Hematopoietic multipotent progenitor cell treated with erythropoietin and hydrocortisone succinate and interleukin-3 and kit ligand, for 6 days (in vitro differentiated cells): Measurements from ENCODE around the gene FCHSD2.
"Not testable (repeated sequence)": the region's sequence is repeated elsewhere in the genome, so short reads cannot be mapped to it uniquely, and the experiment has no call there.

Experiments
- DNase-seq: peaks from one replicate; pipeline ENCODE4 v3.0.0-alpha.2; 2015

FCHSD2 gene

DNA sequence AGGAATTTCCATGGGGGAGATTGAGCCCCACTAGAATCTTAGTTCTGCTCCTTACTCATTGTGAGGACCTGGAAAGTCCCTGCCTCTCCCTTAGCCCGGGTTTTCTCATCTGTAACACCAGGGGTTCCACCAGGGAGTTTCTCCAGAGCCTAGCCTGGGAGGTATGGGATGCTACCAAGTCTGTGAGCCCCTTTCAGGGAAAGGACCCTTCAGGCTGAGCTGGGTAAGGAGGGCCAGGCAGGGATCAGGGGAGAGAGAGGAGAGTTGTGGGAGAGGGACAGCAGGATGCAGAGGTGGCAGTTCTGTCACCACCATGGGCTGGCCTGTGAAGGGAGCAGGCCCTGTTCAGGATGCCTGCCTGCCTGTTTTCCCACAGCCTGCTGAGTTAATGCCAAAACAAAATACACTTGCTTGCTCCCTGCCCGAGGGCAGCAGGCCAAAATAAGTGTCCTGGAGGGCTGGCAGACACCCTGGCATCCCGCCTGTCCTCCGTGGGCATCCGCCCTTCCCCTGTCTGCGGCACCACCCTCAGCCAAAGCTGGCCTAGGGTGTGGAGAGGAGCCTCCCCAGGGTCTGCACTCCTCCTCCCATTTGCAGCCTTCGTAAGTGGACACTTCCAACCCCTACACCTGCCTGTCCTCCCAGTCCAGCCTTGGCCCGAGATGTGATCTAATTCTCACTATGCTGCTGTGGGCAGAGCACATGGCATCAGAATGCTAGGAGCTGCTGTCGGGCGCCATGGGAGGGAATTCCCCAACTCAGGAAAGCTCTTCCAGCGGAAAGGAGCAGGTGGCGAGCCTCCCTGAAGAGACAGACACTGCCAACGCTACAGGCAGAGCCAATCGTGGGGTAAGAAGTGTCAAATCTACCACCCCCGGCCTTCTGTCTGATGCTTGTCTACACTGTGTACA lies 5.9 kb upstream of the FCHSD2 start:
- peak; percentile 32 for DNase-seq

DNA sequence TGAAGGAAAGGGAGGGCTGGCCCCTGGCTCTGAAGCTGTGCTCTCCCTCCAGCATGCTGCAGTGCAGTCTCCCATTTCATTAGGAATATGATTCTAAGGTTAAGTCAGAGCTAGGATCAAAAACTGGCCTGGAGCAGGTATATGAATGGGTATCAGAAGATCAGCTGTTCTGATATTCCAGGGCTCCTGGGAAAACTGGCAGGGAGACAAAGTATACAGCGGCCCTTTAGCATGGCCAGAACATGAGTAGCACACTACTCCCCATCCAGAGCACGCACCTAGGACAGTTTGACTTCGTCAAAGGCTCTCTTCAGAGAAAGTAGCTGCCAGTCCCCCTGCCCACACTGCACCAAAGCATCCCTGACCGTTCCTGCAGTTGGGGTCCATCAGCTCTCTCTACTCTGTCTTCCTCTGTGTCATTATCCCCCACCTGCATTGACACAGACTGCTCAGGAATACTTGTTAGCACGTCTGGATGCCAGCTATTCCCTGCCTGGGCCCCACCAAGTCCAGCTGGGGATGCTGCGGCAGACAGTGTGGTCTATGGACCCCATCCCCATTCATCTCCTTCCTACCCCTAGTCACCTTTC lies 4.0 kb upstream of the FCHSD2 start:
- DNase-seq: no peak

DNA sequence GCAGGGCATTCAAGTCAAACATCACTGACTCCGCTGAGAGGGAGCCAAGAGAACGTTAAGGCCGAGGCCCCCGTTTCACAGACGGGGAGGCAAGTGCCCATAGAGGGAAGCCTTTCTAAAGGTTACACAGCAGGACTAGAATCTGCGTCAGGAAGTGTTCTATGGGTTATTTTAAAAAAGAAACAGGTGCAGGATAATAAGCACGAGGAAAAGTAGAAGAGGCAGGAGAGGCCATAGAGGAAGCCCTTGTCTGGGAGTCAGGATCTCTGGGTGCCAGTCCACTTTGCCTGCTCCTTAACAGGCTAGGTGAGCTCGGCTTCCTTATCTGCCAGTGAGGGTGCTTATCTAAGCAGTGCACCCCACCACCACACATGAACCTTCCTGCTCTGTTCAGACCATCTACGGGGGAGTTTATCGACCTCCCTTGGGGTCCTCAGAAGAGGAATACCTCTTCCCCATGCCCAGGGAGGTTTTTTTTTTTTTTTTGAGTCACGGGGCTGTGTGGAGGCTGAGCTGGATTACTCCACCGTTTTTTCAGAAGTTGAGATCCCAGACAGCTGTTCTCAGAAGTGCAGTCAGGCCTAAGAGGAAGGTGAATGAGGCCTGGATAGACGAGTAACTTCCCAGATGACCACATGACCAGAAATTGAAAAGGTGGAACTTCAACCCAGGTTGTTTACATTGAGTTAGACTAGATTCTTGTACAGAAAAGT lies 1.2 kb upstream of the FCHSD2 start:
- DNase-seq: peak; percentile 78

DNA sequence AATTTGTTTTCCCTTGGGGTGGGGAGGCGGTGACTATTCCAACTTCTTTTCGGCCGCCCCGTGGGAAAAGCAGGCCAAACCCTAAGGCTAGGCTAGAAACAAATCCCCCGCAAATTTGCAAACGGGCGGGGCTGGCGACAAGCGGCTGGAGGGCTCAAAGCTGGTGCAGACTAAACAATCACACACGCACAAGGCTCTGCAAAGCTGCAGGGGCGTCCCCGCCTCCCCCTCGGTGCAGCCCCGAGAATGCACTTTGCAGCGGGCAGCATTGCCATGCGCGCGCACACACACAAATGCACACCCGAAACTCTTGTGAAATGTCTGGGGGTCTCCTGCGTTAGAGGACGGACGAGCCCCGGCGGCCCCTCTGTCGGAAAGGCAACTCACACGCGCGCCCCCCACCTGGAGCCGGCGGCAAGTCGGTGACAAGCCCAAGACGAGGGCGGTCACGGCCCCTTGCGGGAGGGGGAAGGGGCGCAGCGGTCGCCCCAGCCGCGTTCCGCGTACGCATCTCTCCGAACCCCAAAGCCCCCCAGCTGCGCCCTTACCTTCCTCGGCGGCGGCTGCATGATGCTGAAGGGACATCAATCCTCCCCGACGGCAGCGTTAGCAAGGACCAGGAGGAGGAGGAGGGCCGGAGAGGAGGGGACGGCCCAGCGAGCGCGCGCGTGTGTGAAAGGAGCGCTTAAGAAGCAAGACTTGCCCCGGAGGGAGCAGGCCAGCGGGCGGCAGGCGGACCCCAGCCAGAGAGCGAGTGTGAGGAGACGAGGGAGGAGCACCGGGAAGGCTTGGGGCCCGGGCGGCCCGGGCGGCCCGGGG lies 600 bp downstream of the FCHSD2 start:
- DNase-seq: peak; percentile 76

DNA sequence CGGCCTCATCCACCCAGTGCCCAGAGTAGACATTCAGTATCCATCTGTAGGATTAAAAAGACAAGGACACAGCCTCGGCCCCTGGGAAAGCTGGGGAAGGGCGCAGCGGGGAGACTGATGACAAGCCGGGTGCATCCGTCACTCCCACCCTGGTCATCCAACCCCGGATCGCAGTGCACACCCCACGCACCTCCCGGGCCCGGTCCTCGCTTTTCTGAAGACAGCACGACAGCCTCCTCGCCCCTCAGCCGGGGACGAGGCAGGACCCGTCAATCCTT lies 1.1 kb downstream of the FCHSD2 start:
- peak; percentile 48 for DNase-seq

DNA sequence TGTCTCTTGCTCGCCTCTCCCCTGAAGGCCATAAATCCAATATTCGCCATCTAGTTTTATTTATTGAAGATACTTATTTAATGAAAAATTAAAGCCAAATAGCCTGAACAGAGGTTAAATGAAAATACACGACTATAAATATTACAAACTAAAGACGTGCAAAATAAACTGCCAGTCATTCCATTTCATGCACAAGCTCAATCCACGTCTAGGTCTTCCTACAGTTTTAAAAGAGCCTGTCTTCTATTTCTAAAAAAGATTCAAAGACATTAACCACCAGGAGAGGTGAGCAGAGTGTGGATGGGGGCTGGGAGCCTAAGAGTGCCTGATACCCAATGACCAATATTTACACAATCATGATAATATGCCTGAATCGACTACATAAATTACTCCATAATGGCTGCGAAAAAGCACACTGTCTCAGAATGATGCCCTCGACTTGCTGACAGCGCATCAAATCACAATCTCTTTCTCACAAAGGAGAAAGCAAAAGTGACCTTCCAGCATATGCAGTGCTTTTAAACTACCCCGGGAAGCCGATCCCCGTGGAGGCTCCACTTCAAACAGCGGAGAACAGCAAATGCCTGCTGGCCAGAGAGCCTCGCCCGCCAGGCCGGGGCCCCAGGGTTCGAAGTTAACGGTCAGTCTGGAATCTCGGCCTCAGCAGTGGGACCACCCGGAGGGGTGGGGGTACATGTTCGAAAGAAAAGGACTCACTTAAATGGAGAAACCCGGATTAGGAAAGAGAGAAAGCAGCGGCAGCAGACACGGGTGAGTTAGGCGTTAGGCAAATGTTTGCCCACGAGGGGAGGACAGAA lies 1.7 kb downstream of the FCHSD2 start:
- peak; percentile 39 for DNase-seq

DNA sequence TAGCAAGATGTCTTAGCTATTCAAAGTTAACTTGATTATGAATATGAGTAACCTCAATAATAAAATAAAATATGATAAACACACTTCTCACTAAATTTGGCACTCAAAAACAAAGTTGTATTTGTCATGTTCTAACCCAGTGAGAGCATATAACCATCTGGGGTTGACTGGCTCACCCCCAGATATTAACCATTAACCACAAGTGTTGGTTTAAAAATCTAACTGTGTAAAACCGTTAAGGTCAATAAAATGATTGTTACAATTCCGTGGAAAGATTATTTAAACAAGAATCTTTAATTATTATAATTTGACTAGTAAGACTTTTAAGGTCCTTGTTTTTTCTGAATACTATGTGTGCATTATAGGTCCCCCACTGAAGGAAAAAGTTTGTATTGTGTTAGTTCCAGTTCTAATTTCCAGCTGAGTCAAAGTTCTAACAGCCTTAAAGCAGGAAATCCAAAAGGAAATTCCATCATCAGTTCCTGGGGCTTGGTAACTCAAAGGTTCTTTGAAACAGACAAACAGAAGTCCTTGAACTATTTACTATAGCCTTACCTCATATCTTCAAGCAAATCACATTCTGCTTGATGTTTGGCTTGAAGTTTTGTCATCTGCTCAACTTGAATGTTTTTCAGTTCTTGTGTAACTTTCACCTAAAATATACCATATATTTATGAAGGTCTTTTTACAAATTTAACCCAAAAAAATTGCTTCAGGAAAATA lies 2.5 kb downstream of the FCHSD2 start:
- no peak for DNase-seq

DNA sequence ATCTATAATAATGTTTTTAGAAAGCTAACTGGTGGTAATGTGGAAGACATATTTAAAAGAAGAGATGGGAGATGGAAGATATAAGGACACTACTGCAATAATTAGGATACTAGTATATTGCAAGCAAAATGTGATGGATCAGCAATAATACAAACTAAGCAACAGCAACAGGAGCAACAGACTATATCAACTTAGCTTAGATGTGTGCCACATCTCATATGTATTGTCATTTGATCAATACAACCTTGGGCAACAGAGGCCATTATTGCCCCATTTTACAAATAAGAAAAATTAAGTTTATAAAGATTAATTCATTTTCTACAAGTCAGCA lies 4.2 kb downstream of the FCHSD2 start:
- no peak for DNase-seq

DNA sequence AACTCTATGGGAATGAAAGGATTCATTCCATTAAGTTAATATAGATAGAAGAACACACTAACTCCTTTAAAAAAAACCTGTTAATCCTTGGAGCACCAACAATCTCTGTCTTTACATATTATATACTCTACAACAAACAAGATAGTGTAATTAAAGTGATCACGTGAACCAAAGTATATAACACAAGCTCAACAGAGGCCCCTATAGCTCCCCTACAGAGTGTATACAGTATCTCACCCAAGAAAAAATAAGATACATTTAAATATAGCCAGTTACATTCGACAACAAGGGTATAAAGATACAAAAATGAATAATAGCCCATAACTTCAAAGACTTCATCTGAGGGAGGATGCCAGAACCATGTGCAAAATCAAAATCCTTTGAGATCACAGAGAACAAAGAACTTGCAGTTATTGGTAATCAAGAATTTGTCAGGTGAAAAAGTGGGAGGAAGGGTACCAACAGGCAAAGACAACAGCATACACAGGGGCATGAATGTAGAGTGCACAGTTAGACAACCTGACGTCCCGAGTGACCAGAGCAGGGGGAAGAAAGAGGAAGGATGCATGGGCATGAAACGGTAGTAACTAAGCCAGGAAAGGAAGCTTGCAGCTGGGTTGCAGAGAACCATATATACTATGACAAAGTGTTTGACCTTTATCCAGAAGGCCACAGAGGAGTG lies 4.7 kb downstream of the FCHSD2 start:
- DNase-seq: peak; percentile 42

DNA sequence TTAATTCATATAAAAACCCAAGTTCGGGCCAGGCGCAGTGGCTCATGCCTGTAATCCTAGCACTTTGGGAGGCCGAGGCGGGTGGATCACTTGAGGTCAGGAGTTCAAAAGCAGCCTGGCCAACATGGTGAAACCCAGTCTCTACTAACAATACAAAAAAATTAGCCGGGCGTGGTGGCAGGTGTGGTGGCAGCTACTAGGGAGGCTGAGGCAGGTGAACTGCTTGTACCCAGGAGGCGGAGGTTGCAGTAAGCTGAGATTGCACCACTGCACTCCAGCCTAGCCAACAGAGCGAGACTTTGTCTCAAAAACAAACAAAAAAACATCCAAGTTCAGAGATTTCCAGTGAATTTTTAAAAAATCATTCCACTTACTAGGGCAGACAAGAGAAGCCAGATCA lies 5.4 kb downstream of the FCHSD2 start:
- not testable (repeated sequence) for DNase-seq

DNA sequence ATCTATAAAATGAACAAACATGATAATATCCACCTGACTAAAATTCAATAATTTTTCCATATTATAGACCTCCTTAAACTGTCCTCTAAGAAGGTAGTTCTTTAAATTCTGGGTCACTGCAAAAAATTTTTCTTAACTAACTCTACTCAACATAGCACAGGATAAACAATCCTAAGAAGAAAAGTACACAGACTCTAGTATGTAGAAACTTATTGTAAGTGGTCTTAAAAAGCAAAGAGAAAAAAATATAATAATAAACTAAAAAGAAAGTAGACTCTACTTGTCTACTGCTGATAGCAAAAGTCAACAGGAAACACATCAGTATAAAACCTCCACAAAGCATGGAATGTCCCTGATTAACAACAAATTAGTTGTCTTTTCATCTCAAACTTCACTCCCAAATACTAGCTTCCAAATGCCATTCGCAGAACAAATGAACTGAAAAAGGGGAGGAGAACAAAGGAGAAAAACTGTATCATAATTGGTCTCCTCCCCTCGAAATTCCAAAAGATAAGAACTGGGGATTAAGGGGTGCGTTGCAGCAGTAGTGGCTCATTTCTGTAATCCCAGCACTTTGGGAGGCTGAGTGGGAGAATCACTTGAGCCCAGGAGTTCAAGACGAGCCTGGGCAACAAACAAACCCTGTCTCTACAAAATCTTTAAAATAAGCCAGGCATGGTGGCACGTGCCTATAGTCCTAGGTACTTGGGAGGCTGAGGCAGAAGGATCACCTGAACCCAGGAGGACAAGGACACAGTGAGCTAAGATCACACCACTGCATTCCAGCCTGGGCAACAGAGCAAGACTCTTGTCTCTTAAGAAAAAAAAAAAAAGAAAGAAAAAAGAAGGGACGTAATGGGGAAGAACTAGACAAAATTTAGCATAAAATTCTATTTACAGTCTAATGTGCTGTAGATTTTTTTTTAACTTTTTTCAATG lies 6.5 kb downstream of the FCHSD2 start:
- no peak for DNase-seq

DNA sequence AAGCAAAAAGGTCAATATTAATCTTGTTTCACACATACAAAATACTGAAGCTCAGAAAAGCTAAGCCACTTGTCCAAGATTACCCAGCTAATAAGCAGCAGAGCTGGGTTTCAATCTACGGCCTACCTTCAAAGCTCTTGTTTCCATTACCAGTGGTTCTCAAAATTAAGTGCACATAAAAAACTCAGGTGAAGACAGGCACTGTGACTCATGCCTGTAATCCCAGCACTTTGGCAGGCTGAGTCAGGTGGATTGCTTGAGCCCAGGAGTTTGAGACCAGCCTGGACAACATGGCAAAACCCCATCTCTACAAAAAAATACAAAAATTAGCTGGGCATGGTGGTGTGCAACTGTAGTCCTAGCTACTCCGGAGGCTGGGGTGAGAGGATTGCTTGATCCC lies 9.8 kb downstream of the FCHSD2 start:
- DNase-seq: not testable (repeated sequence)

DNA sequence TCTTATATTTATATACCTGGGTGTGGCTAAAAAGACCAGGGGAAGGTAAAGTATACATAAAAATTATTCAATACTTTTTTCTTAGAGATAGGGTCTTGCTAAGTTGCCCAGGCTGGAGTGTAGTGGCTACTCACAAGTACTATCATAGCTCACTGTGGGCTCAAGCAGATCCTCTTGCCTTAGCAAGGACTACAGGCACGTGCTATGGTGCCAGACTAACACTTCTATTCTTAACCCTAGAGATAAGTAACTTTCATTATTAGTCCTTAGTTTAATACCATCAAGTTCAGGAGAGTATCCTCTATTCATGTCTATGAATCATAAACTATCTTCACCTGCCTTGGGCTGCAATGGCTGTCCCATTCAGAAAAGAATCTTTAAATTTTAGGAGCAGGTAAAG lies 11.9 kb downstream of the FCHSD2 start:
- DNase-seq: no peak

DNA sequence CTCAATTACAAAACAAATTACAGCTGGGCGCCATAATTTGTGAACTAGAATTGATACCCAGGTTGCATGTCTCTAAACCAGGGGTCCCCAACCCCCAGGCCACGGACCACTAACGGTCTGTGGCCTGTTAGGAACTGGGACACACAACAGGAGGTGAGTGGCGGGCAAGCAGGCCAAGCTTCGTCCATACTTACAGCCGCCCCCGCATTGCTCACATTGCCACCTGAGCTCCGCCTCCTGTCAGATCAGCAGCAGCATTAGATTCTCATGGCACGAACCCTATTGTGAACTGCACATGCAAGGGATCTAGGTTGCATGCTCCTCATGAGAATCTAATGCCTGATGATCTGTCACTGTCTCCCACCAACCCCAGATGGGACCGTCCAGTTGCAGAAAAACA lies 12.9 kb downstream of the FCHSD2 start:
- DNase-seq: no peak

DNA sequence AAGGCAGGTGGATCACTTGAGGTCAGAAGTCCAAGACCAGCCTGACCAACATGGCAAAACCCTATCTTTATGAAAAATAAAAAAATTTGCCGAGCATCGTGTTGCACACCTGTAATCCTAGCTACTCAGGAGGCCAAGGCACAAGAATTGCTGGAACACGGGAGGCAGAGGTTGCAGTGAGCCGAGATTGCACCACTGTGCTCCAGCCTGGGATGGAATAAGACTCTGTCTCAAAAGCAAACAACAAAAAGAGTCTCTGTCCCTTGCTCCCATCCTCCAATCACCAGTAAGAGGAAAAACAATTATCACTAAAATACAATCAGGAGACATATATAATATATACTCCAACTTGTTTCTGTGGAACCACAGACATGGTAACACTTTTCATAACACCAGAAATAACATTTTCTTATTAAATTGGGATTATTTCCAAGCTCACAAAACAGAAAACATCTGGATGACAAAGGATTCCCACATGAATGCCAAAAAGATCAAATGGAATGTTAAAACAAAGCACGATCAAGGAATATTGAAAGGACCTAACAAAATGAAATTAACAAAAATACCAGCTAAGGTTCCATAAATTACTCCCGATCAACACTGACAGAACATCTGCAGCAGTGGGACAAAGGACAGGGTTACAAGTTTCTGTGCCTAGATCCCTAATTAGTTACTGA lies 15.2 kb downstream of the FCHSD2 start:
- no peak for DNase-seq

DNA sequence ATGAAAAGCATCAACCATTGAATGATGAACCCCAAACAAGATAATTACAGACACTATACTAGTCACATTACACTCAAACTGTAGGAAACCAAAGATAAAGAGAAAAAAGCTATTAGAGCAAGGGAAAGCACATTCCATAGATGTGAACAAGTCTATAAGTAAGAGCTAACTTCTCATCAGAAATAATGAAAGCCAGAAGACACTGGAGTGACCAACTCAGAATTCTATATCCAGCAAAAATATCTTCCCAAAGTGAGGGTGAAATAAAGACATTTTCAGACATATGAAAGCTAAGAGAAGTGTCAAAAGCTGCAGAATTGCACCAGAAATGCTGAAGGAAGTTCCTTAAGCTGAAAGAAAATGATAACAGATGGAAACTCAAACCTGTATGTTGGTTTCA lies 17.3 kb downstream of the FCHSD2 start:
- DNase-seq: no peak

DNA sequence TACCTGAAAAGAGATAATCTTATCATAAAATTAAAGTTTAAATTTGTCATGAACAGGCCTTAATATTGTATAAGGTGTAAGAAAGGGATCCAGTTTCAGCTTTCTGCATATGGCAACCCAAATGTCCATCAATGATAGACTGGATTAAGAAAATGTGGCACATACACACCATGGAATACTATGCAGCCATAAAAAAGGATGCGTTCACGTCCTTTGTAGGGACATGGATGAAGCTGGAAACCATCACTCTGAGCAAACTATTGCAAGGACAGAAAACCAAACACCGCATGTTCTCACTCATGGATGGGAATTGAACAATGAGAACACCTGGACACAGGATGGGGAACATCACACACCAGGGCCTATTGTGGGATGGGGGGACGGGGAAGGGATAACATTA lies 18.2 kb downstream of the FCHSD2 start:
- DNase-seq: not testable (repeated sequence)

DNA sequence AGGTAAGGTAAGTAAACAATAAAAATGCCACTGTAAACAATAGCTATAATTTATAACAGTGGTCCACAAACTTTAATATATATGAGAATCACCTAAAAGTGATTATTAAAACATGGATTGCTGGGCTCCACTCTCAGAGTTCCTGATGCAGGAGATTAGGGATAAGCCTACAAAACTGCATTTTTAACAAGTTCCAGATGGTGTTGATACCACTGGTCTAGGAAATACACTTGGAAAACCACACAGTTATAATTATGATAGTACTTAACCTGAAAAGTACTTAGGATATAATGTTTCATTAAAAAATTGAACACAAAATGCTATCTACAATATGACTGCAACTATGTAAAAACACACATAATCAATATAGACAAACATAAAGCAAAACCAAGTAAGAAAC lies 20.4 kb downstream of the FCHSD2 start:
- DNase-seq: no peak

DNA sequence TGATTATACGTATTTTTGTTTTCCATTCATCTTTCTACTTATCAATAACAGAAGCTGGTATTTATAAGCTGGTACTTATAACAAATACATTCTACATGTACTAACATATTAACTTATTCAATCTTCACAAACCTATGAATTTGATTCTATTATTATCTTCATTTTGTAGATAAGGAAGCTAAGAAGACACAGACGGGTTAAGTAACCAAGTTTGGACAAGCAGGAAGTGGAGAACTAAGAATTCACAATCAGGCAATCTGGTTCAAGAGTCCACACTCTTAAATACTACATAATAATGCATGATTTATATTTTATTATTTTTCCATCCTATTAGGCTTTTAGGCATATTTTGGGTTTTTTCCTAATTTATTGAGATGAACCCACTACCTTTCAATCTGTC lies 25.0 kb downstream of the FCHSD2 start:
- DNase-seq: peak; percentile 33
